Measurements from ENCODE around the gene RNLS.

DNA sequence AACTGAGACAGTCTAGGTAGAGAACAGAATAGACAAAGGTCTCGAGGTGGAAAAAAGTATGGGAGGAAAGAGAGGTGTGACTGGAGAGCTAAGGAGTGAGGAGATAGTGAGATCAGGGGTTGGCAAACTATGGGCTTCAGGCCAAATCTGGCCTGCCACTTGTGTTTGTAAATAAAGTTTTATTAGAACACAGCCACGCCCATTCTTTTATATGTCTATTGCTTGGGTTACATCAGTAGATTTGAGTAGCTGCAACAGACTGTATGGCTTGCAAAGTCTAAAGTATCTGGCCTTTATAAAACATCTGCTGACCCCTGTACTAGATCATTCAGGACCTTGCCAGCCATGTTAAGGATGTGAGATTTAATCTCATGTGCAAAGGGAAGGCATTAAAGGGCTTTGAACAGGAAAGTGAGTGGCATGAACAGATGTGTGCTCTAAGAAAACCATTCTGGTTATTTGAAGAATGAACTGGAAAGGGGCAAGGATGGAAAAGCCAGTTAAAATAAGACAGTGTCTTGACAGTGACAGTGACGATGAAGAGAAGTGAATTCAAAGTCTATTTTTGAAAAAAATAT is 240.3 kb downstream of the RNLS start:
- TF ChIP-seq, protein P1, sequence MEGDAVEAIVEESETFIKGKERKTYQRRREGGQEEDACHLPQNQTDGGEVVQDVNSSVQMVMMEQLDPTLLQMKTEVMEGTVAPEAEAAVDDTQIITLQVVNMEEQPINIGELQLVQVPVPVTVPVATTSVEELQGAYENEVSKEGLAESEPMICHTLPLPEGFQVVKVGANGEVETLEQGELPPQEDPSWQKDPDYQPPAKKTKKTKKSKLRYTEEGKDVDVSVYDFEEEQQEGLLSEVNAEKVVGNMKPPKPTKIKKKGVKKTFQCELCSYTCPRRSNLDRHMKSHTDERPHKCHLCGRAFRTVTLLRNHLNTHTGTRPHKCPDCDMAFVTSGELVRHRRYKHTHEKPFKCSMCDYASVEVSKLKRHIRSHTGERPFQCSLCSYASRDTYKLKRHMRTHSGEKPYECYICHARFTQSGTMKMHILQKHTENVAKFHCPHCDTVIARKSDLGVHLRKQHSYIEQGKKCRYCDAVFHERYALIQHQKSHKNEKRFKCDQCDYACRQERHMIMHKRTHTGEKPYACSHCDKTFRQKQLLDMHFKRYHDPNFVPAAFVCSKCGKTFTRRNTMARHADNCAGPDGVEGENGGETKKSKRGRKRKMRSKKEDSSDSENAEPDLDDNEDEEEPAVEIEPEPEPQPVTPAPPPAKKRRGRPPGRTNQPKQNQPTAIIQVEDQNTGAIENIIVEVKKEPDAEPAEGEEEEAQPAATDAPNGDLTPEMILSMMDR (IDR thresholded peaks at IDR 0.05; ENCODE audit: insufficient read depth, low read length, poor library complexity, severe bottlenecking), result no peak
- TF ChIP-seq EZH2phosphoT487 (conservative IDR thresholded peaks at IDR 0.05; ENCODE audit: low read length), result no peak
